GM23338 (cell line): ENCODE results near the gene SLAMF8. TPM values are rescaled to one million over a fixed set of nuclear protein-coding genes. Genes with fewer than 3 reads are reported as not detected.

Experiments
- ATAC-seq: fragments of 200-7000 bp; cut with Tn5 transposase; 3 replicates; pipeline ENCODE4 v1.9.1; 2020
- DNase-seq: peaks from one replicate; pipeline ENCODE4 v3.0.0-alpha.2; 2015; ENCODE audit warnings: low spot score
- H2AFZ ChIP-seq: fragments of 200-600 bp; sonication (generic); 2 replicates; pipeline ENCODE4 v1.8.0; 2016; ENCODE audit warnings: antibody characterized with exemption, mild to moderate bottlenecking, moderate library complexity
- H3F3A ChIP-seq: fragments of 200-600 bp; sonication (generic); replicated peaks from 2 replicates; pipeline ENCODE4 v1.8.0; 2017; ENCODE audit warnings: antibody characterized with exemption, mixed run types, low read depth
- H3K27ac ChIP-seq: fragments of 200-600 bp; sonication (generic); 2 replicates; pipeline ENCODE4 v1.6.1; 2016; ENCODE audit warnings: low read depth
- H3K27me3 ChIP-seq: fragments of 200-600 bp; sonication (generic); 2 replicates; pipeline ENCODE4 v1.8.0; 2016; ENCODE audit warnings: mild to moderate bottlenecking, mixed run types, moderate library complexity; ENCODE audit not compliant: insufficient read depth
- H3K36me3 ChIP-seq: fragments of 200-600 bp; sonication (generic); 2 replicates; pipeline ENCODE4 v1.8.0; 2016; ENCODE audit warnings: mild to moderate bottlenecking; ENCODE audit not compliant: insufficient read depth
- H3K4me1 ChIP-seq: fragments of 200-600 bp; sonication (generic); 2 replicates; pipeline ENCODE4 v1.8.0; 2016; ENCODE audit warnings: mild to moderate bottlenecking, moderate library complexity; ENCODE audit not compliant: insufficient read depth
- H3K4me2 ChIP-seq: fragments of 200-600 bp; sonication (generic); 2 replicates; pipeline ENCODE4 v1.7.1; 2017; ENCODE audit warnings: mixed run types
- H3K4me3 ChIP-seq: fragments of 200-600 bp; sonication (generic); 2 replicates; pipeline ENCODE4 v1.6.1; 2016; ENCODE audit warnings: mixed run types
- H3K79me2 ChIP-seq: fragments of 200-600 bp; sonication (generic); replicated peaks from 2 replicates; pipeline ENCODE4 v1.8.0; 2017; ENCODE audit warnings: mild to moderate bottlenecking; ENCODE audit not compliant: insufficient read depth
- H3K9me2 ChIP-seq: fragments of 200-600 bp; sonication (generic); 2 replicates; pipeline ENCODE4 v1.8.0; 2017; ENCODE audit not compliant: insufficient read depth
- H4K20me1 ChIP-seq: fragments of 200-600 bp; sonication (generic); replicated peaks from 2 replicates; pipeline ENCODE4 v1.8.0; 2017; ENCODE audit warnings: mild to moderate bottlenecking; ENCODE audit not compliant: insufficient read depth
- H3K27ac Mint-ChIP-seq: 2 replicates; pipeline ENCODE4 v1.8.0; 2020; ENCODE audit warnings: inconsistent platforms, mild to moderate bottlenecking, moderate library complexity, mixed read lengths
- H3K27me3 Mint-ChIP-seq: 3 replicates; pipeline ENCODE4 v1.8.0; 2022; ENCODE audit warnings: low read depth, mild to moderate bottlenecking, moderate library complexity, mixed read lengths, inconsistent platforms; ENCODE audit not compliant: insufficient read depth, poor library complexity
- H3K36me3 Mint-ChIP-seq: 3 replicates; pipeline ENCODE4 v1.8.0; 2021; ENCODE audit warnings: low read depth, mild to moderate bottlenecking, inconsistent platforms, moderate library complexity, mixed read lengths
- H3K4me1 Mint-ChIP-seq: 3 replicates; pipeline ENCODE4 v1.8.0; 2020; ENCODE audit warnings: mild to moderate bottlenecking, inconsistent platforms, mixed read lengths
- H3K4me3 Mint-ChIP-seq: 3 replicates; pipeline ENCODE4 v1.8.0; 2021; ENCODE audit warnings: moderate library complexity, mild to moderate bottlenecking, inconsistent platforms, mixed read lengths
- H3K9me3 Mint-ChIP-seq: 3 replicates; pipeline ENCODE4 v1.8.0; 2020; ENCODE audit warnings: moderate library complexity, mild to moderate bottlenecking, inconsistent platforms, mixed read lengths
- EZH2 ChIP-seq: fragments of 200-600 bp; sonication (generic); IDR thresholded peaks from one replicate; pipeline ENCODE4 v1.8.0; 2017; ENCODE audit warnings: antibody characterized with exemption, mild to moderate bottlenecking, low read depth; ENCODE audit not compliant: unreplicated experiment
- EZH2phosphoT487 ChIP-seq: fragments of 200-600 bp; sonication (generic); IDR thresholded peaks from one replicate; pipeline ENCODE4 v1.8.1; 2018; ENCODE audit warnings: antibody characterized with exemption; ENCODE audit not compliant: unreplicated experiment
- JUNB ChIP-seq: IDR thresholded peaks from one replicate; pipeline ENCODE4 v1.6.1; 2016; ENCODE audit warnings: antibody characterized with exemption; ENCODE audit not compliant: unreplicated experiment
- NANOG ChIP-seq: IDR thresholded peaks from 2 replicates; pipeline ENCODE4 v1.6.1; 2016; ENCODE audit warnings: antibody characterized with exemption, borderline replicate concordance
- POLR2AphosphoS5 ChIP-seq: IDR thresholded peaks from 2 replicates; pipeline ENCODE4 v1.6.1; 2016; ENCODE audit warnings: antibody characterized with exemption, low read depth
- REST ChIP-seq: IDR thresholded peaks from one replicate; pipeline ENCODE4 v1.6.1; 2018; ENCODE audit warnings: antibody characterized with exemption; ENCODE audit not compliant: unreplicated experiment
- STAT1 ChIP-seq: IDR thresholded peaks from one replicate; pipeline ENCODE4 v1.6.1; 2016; ENCODE audit warnings: antibody characterized with exemption; ENCODE audit not compliant: unreplicated experiment
- ZNF114 ChIP-seq: fragments of 250-450 bp; sonication (Bioruptor Pico); IDR thresholded peaks from 2 replicates; pipeline ENCODE4 v1.5.0; 2020; ENCODE audit warnings: mild to moderate bottlenecking, moderate library complexity
- ZNF331 ChIP-seq: fragments of 250-450 bp; sonication (Bioruptor Pico); IDR thresholded peaks from 2 replicates; pipeline ENCODE4 v1.5.0; 2020; ENCODE audit warnings: low read depth, mild to moderate bottlenecking, moderate library complexity
- ZNF462 ChIP-seq: fragments of 250-450 bp; sonication (Bioruptor Pico); IDR thresholded peaks from 2 replicates; pipeline ENCODE4 v1.5.0; 2020; ENCODE audit warnings: mild to moderate bottlenecking, moderate library complexity
- polyA plus RNA-seq: library from polyadenylated mRNA; unstranded; fragments of >200 nt; fragmentation: Nextera tagmentation; extraction: Ambion mirVana; gene quantifications from 2 replicates; pipeline ENCODE4 v1.2.1, GENCODE V29; 2016
- total RNA-seq: library from RNA; depleted of rRNA; stranded (reverse); fragments of >200 nt; shearing (Covaris generic); gene quantifications from 2 replicates; pipeline ENCODE4 v1.2.3, GENCODE V29; 2014

Gene SLAMF8
- total and polyA plus RNA-seq, 2 experiments from 2014 or later = not detected

GRCh38 chr1:159829822-159830465, 3.3 kb downstream of the SLAMF8 start (continued):
- TF ChIP-seq ZNF462 (CRISPR knock-in tag) = no peak

GRCh38 chr1:159830722-159831121, 4.0 kb downstream of the SLAMF8 start:
- Mint-ChIP-seq H3K27ac (no peak overlapping the region), H3K36me3 (no peaks in the 10 kb centered on the region), H3K9me3 (no peaks in the 10 kb centered on the region; the same call in 2 of the 3 replicates), H3K4me3 (no peak overlapping the region), H3K27me3 (peaks cover 4% of the 10 kb centered on the region), H3K4me1 (peaks cover 14% of the 10 kb centered on the region)
- no peaks in the 10 kb centered on the region for H3K36me3 ChIP-seq
- no peaks in the 10 kb centered on the region for H4K20me1 ChIP-seq
- TF ChIP-seq NANOG (no peak), JUNB (no peak), ZNF114 (CRISPR knock-in tag) (no peak), POLR2AphosphoS5 (no peak), REST (no peak), EZH2 (no peak), STAT1 (no peak), ZNF331 (CRISPR knock-in tag) (no peak), EZH2phosphoT487 (no peak)
- H3K4me3 ChIP-seq = no peak overlapping the region
- DNase-seq (no peak), ATAC-seq (no peak)
- no peak overlapping the region for H2AFZ ChIP-seq
- no peaks in the 10 kb centered on the region for H3K9me2 ChIP-seq
- no peak overlapping the region for H3K4me2 ChIP-seq
- no peaks in the 10 kb centered on the region for H3F3A ChIP-seq
- H3K4me1 ChIP-seq = no peaks in the 10 kb centered on the region; the same call in 1 of the 2 replicates
- no peak overlapping the region for H3K27ac ChIP-seq
- no peaks in the 10 kb centered on the region for H3K27me3 ChIP-seq
- H3K79me2 ChIP-seq = no peaks in the 10 kb centered on the region
